OCI-LY7 (cell line): Measurements from ENCODE around the gene BORCS8. TPM values are rescaled to one million over a fixed set of nuclear protein-coding genes. Genes with fewer than 3 reads are reported as not detected.

ENCODE experiments used
- Bru-seq: library from RNA; stranded (reverse); fragments of 400-500 nt; gene quantifications from one replicate; lab custom pipeline; 2021; lab: Mats Ljungman, UMichigan
- BruChase-seq, 2 experiments: library from RNA; stranded (reverse); fragments of 400-500 nt; gene quantifications; one replicate each; lab custom pipeline; 2021; lab: Mats Ljungman, UMichigan
- BruUV-seq: library from RNA; stranded (reverse); fragments of 400-500 nt; replicated peaks from 2 replicates; lab custom pipeline; 2021; lab: Mats Ljungman, UMichigan
- CTCF ChIA-PET: fragments of 300-600 bp; sonication (Branson Sonifier 250); formaldehyde crosslinking; loops from one replicate; lab custom pipeline; 2022; ENCODE audit warnings: antibody characterized with exemption; ENCODE audit not compliant: unreplicated experiment; lab: Charles Lee
- POLR2A ChIA-PET: fragments of 300-600 bp; sonication (Branson Sonifier 250); formaldehyde crosslinking; loops from one replicate; lab custom pipeline; 2022; ENCODE audit warnings: antibody characterized with exemption; lab: Charles Lee
- DNase-seq: peaks from one replicate; pipeline ENCODE4 v3.0.0-alpha.2; 2015; ENCODE audit warnings: low spot score
- H2AFZ ChIP-seq: fragments of 200-600 bp; sonication (generic), shearing (Covaris generic); 2 replicates; pipeline ENCODE4 v1.6.1; 2014; ENCODE audit warnings: mild to moderate bottlenecking, antibody characterized with exemption, low read length, moderate library complexity
- H3K27ac ChIP-seq: fragments of 200-600 bp; sonication (generic); 2 replicates; pipeline ENCODE4 v1.5.1; 2014; ENCODE audit warnings: mixed run types, low read depth, mild to moderate bottlenecking, moderate library complexity, low read length, inconsistent platforms; ENCODE audit not compliant: poor library complexity, severe bottlenecking
- H3K36me3 ChIP-seq: fragments of 200-600 bp; sonication (generic); 2 replicates; pipeline ENCODE4 v1.6.1; 2014; ENCODE audit warnings: mild to moderate bottlenecking, antibody characterized with exemption, low read length, moderate library complexity, mixed read lengths; ENCODE audit not compliant: insufficient read depth
- H3K4me1 ChIP-seq: fragments of 200-600 bp; sonication (generic); 2 replicates; pipeline ENCODE4 v1.5.1; 2014; ENCODE audit warnings: mild to moderate bottlenecking, low read length; ENCODE audit not compliant: insufficient read depth, poor library complexity, severe bottlenecking
- H3K4me2 ChIP-seq: fragments of 200-600 bp; sonication (generic); 2 replicates; pipeline ENCODE4 v1.6.1; 2014; ENCODE audit warnings: mild to moderate bottlenecking, low read length
- H3K4me3 ChIP-seq: fragments of 200-600 bp; sonication (generic); 2 replicates; pipeline ENCODE4 v1.5.1; 2014; ENCODE audit warnings: mild to moderate bottlenecking, low read depth, low read length; ENCODE audit not compliant: poor library complexity, severe bottlenecking
- H3K79me2 ChIP-seq: fragments of 200-600 bp; sonication (generic); 2 replicates; pipeline ENCODE4 v1.6.1; 2016; ENCODE audit warnings: low read depth, mild to moderate bottlenecking, low read length, moderate library complexity, mixed read lengths; ENCODE audit not compliant: insufficient read depth
- H3K9me2 ChIP-seq: fragments of 200-600 bp; sonication (generic); 2 replicates; pipeline ENCODE4 v1.6.1; 2016; ENCODE audit warnings: mild to moderate bottlenecking, low read length, mixed read lengths; ENCODE audit not compliant: insufficient read depth
- H3K9me3 ChIP-seq: fragments of 200-600 bp; sonication (generic); 2 replicates; pipeline ENCODE4 v1.6.1; 2014; ENCODE audit warnings: mild to moderate bottlenecking, mixed run types, low read length, mixed read lengths
- H4K20me1 ChIP-seq: fragments of 200-600 bp; sonication (generic); 2 replicates; pipeline ENCODE4 v1.6.1; 2014; ENCODE audit warnings: mild to moderate bottlenecking, antibody characterized with exemption, low read length, moderate library complexity, mixed read lengths; ENCODE audit not compliant: insufficient read depth
- CTCF ChIP-seq: fragments of 200-600 bp; sonication (generic); conservative IDR thresholded peaks from 2 replicates; pipeline ENCODE4 v1.5.1; 2014; ENCODE audit warnings: mild to moderate bottlenecking, antibody characterized with exemption, low read length, moderate library complexity, mixed read lengths
- EZH2phosphoT487 ChIP-seq: fragments of 200-600 bp; sonication (generic); IDR thresholded peaks from 2 replicates; pipeline ENCODE4 v1.6.1; 2018; ENCODE audit warnings: low read depth, borderline replicate concordance, mild to moderate bottlenecking, mixed run types, antibody characterized with exemption, low read length, moderate library complexity, mixed read lengths
- intact Hi-C: fragments of 100-400 bp; cut with micrococcal nuclease; formaldehyde crosslinking; loops from one replicate; pipeline ENCODE4 v1.10.0; 2022; ENCODE audit not compliant: unreplicated experiment
- long read RNA-seq: library from polyadenylated mRNA; stranded (forward); transcript quantifications from one replicate; pipeline ENCODE4 v2.0.0, GENCODE V29; 2022
- total RNA-seq, 2 experiments: library from RNA; depleted of rRNA in 1 of 2; stranded (reverse); fragments of >200 nt in 1 of 2; shearing (Covaris generic) in 1 of 2; gene quantifications; 2 replicates each; pipeline ENCODE4 v1.2.3, GENCODE V29; 2014 to 2022

Gene BORCS8
- total RNA-seq (2014; rRNA removed; shearing (Covaris generic)): 31.0 and 39.8 TPM in 2 replicates
- 35.2 and 40.2 TPM in 2 replicates for total RNA-seq (2022)
- percentile 68 among the genes with signal in this experiment for Bru-seq, nascent RNA
- BruChase-seq, experiment 1, labeled RNA remaining after a 6-hour chase: percentile 78 among the genes with signal in this experiment
- percentile 73 among the genes with signal in this experiment for BruChase-seq, experiment 2, labeled RNA remaining after a 2-hour chase
- long read RNA-seq, transcript BORCS8-202 (6 exons, 1,429 nt): major isoform, 16 of 49 reads
- long read RNA-seq, transcript BORCS8-203 (4 exons, 1,489 nt): major isoform, 16 of 49 reads
- long read RNA-seq, partial matches to known transcripts: 2 of 49 reads
- long read RNA-seq, other reads (novel, unspliced or antisense): 11 of 49 reads

DNA sequence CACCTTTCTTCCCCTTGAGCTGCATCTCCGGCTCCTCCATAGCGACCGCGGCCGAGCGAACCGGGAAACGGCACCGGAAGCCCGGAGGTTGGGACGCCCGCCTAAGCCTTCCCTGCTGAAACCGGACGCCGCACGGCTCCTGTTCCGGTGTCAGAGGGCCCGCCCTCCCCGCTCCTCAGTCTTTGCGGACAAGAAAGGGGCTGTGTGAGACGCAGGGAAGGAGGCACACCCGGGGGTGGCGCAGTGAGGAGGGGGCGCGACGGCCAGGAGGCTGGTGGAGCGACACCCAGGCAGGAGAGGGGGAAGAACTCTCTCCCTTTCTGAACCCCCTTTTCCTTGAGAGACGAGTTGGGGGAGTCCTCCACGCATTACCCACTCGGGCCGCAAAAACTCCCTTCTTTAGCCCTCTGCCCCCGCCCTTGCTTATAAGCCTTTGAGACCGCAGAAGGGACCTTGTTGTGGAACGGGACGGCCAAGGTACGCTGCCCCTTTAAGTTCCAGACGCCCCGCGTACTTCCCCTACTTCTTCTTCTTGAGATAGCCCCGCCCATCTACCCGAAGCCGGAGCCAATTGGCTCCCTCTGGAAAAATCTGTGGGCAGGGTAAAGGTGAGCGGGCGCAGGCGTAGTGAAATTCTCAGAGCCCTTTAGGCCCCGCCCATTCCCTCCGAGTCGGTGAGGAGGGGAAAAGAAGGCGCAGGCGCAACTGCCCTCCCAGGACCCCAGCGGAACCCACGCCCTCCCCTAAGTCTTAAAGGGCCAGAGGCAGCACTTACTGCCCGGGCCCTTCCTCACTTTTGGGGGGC lies at the start of gene BORCS8, which contains the start of gene RFXANK:
BORCS8 (minus strand) TSS at position 75 of the 805 bp plus-strand sequence; CDS start at position 40, 35 bp downstream.
RFXANK (plus strand) TSS at position 181 of the 805 bp plus-strand sequence. CDS start 1,689 bp downstream, outside the sequence.
- Histone ChIP-seq H3K4me3 (peak within 1 kb of the TSS; percentile 93), H3K4me1 (peaks cover 31% of the 10 kb centered on the region), H3K79me2 (peaks cover 34% of the 10 kb centered on the region), H4K20me1 (no peaks in the 10 kb centered on the region), H3K9me2 (no peaks in the 10 kb centered on the region), H3K9me3 (no peaks in the 10 kb centered on the region), H3K36me3 (peaks cover 23% of the 10 kb centered on the region), H3K27ac (peak within 1 kb of the TSS; percentile 89), H2AFZ (peak within 1 kb of the TSS; percentile 87; the same call in 1 of the 2 replicates), H3K4me2 (peak within 1 kb of the TSS; percentile 93)
- no TSS peak for BruUV-seq
- peak; percentile 100 for DNase-seq
- POLR2A ChIA-PET: interaction anchor here (0.8 to 2.4 kb wide), 5 partner anchors 10 to 36 kb away, joined by 3 to 24 read pairs (median 3); partner anchors contain the start of genes MEF2B and NR2C2AP
- intact Hi-C loops: loop anchor here (1.0 to 5.0 kb wide), 3 partner anchors 170 to 298 kb away; partner anchors contain the start of gene GATAD2A
- no peak for TF ChIP-seq CTCF
- no peak for TF ChIP-seq EZH2phosphoT487
- CTCF ChIA-PET: interaction anchor here (0.5 to 1.2 kb wide), 2 partner anchors 11 to 141 kb away, joined by 3 to 7 read pairs; partner anchors contain the start of gene NR2C2AP

DNA sequence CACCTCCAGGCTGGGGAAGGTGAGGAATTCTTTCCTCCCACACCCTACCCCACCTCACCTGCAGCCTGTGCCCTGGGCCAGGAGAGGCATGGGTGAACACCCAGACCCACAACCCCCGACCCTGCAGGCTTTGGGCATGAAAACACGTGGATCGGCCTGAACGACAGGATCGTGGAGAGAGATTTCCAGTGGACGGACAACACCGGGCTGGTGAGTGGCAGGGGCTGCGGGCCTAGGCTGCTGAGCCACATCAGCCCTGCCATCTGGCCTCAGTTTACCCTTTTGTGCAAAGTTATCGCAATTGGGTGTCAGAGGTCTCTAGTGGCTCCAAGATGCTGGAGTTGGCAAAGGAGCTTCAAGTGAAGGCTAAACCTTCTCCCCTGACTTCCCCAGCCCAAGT lies 48.5 kb upstream of the BORCS8 start:
- CTCF ChIA-PET: no interaction called here
- intact Hi-C loops: no loop called here
- Histone ChIP-seq H3K9me3 (no peaks in the 10 kb centered on the region), H3K4me1 (no peaks in the 10 kb centered on the region), H3K36me3 (no peaks in the 10 kb centered on the region), H3K79me2 (no peaks in the 10 kb centered on the region), H2AFZ (no peak overlapping the region), H3K4me2 (no peak overlapping the region), H4K20me1 (no peaks in the 10 kb centered on the region), H3K27ac (no peak overlapping the region), H3K4me3 (no peak overlapping the region), H3K9me2 (no peaks in the 10 kb centered on the region)
- TF ChIP-seq EZH2phosphoT487 (no peak), CTCF (no peak)
- DNase-seq: no peak
- no TSS peak for BruUV-seq
- POLR2A ChIA-PET: no interaction called here
